HEK293 (cell line): ENCODE results near the gene PRICKLE3.

Source experiments
- TSHZ1 ChIP-seq: fragments of 450-650 bp; formaldehyde crosslinking; IDR thresholded peaks from 2 replicates; pipeline ENCODE4 v1.5.1; 2016; ENCODE audit warnings: missing biosample characterization, missing genetic modification characterization, borderline replicate concordance
- YY1 ChIP-seq: fragments of 450-650 bp; formaldehyde crosslinking; IDR thresholded peaks from 2 replicates; pipeline ENCODE4 v1.5.1; 2018; ENCODE audit warnings: missing biosample characterization, missing genetic modification characterization
- ZFHX2 ChIP-seq: fragments of 450-650 bp; formaldehyde crosslinking; conservative IDR thresholded peaks from 2 replicates; pipeline ENCODE4 v1.5.1; 2016; ENCODE audit warnings: missing biosample characterization, missing genetic modification characterization
- ZFP41 ChIP-seq: fragments of 450-650 bp; formaldehyde crosslinking; IDR thresholded peaks from 2 replicates; pipeline ENCODE4 v1.5.1; 2016; ENCODE audit warnings: missing biosample characterization, missing genetic modification characterization, borderline replicate concordance
- ZNF133 ChIP-seq: fragments of 450-650 bp; formaldehyde crosslinking; IDR thresholded peaks from 2 replicates; pipeline ENCODE4 v1.5.1; 2016; ENCODE audit warnings: missing biosample characterization, missing genetic modification characterization

- TF ChIP-seq TSHZ1 (tag by site-specific recombination) (no peak), ZFHX2 (no peak), YY1 (tag by site-specific recombination) (no peak), ZFP41 (tag by site-specific recombination) (no peak), ZNF133 (tag by site-specific recombination) (no peak)
Measured at GRCh38 chrX:49232525-49232924, 46.4 kb upstream of the PRICKLE3 start.
